ENCODE measurements around the gene PHF8. TPM values are rescaled to one million over a fixed set of nuclear protein-coding genes. Genes with fewer than 3 reads are reported as not detected.

PHF8 gene
- polyA plus RNA-seq, 1 experiment: 9.7 TPM

- peak overlapping the region; percentile 70 for H3K4me3 ChIP-seq (ENCODE audit: low read depth, low read length)
- ChIA-PET CTCF (interaction anchor here (0.6 to 1.4 kb wide), 7 partner anchors 13 to 1015 kb away, joined by 3 to 8 read pairs (median 4); partner anchors contain the start of gene TSR2), POLR2A (interaction anchor here (0.7 to 3.6 kb wide), 5 partner anchors 33 to 487 kb away, joined by 4 to 26 read pairs (median 6); partner anchors contain the start of genes GNL3L, HUWE1 and TSR2)
- H3K9me3 ChIP-seq (ENCODE audit: control insufficient read depth, insufficient read depth, low read length): no peaks in the 10 kb centered on the region
- H3K27ac ChIP-seq (ENCODE audit: low read depth, low read length): no peak overlapping the region
- DNase-seq (ENCODE audit: low read depth, low spot score): no peak
- no peaks in the 10 kb centered on the region for H3K27me3 ChIP-seq (ENCODE audit: control insufficient read depth, insufficient read depth, low read length)
- TF ChIP-seq CTCF (IDR thresholded peaks at IDR 0.05; ENCODE audit: low read depth, low read length): peak; percentile 38; the same call in 1 of the 2 replicates
Observed at GRCh38 chrX:54042609-54043021, 1.7 kb downstream of the PHF8 start.

- ChIA-PET CTCF (interaction anchor here (1.2 kb wide), 1 partner anchor 12 kb away, joined by 4 read pairs; no protein-coding TSS in a partner anchor), POLR2A (no interaction called here)
- no peak overlapping the region for H3K4me3 ChIP-seq (ENCODE audit: low read depth, low read length)
- H3K27ac ChIP-seq (ENCODE audit: low read depth, low read length): no peak overlapping the region
- TF ChIP-seq CTCF (IDR thresholded peaks at IDR 0.05; ENCODE audit: low read depth, low read length): no peak
- H3K27me3 ChIP-seq (ENCODE audit: control insufficient read depth, insufficient read depth, low read length): no peaks in the 10 kb centered on the region
- H3K9me3 ChIP-seq (ENCODE audit: control insufficient read depth, insufficient read depth, low read length): no peaks in the 10 kb centered on the region
- DNase-seq (ENCODE audit: low read depth, low spot score): no peak
Observed at GRCh38 chrX:54030329-54030728, 13.9 kb downstream of the PHF8 start.

- no peak overlapping the region for H3K4me3 ChIP-seq (ENCODE audit: low read depth, low read length)
- no peaks in the 10 kb centered on the region for H3K27me3 ChIP-seq (ENCODE audit: control insufficient read depth, insufficient read depth, low read length)
- no peak for TF ChIP-seq CTCF (IDR thresholded peaks at IDR 0.05; ENCODE audit: low read depth, low read length)
- H3K27ac ChIP-seq (ENCODE audit: low read depth, low read length): no peak overlapping the region
- no peak for DNase-seq (ENCODE audit: low read depth, low spot score)
- H3K9me3 ChIP-seq (ENCODE audit: control insufficient read depth, insufficient read depth, low read length): no peaks in the 10 kb centered on the region
- ChIA-PET POLR2A (no interaction called here), CTCF (interaction anchor here (1.2 kb wide), 1 partner anchor 13 kb away, joined by 4 read pairs; no protein-coding TSS in a partner anchor)
Observed at GRCh38 chrX:54029529-54030143, 14.6 kb downstream of the PHF8 start.

- Histone ChIP-seq H3K27ac (ENCODE audit: low read depth, low read length) (no peak overlapping the region), H3K4me3 (ENCODE audit: low read depth, low read length) (no peak overlapping the region), H3K27me3 (ENCODE audit: control insufficient read depth, insufficient read depth, low read length) (no peaks in the 10 kb centered on the region), H3K9me3 (ENCODE audit: control insufficient read depth, insufficient read depth, low read length) (no peaks in the 10 kb centered on the region)
- ChIA-PET CTCF (no interaction called here), POLR2A (no interaction called here)
- no peak for DNase-seq (ENCODE audit: low read depth, low spot score)
- TF ChIP-seq CTCF (IDR thresholded peaks at IDR 0.05; ENCODE audit: low read depth, low read length): no peak
Observed at GRCh38 chrX:54024350-54024749, 19.9 kb downstream of the PHF8 start.

- CTCF ChIA-PET: no interaction called here
- DNase-seq (ENCODE audit: low read depth, low spot score): no peak
- H3K9me3 ChIP-seq (ENCODE audit: control insufficient read depth, insufficient read depth, low read length): no peaks in the 10 kb centered on the region
- H3K27me3 ChIP-seq (ENCODE audit: control insufficient read depth, insufficient read depth, low read length): no peaks in the 10 kb centered on the region
- POLR2A ChIA-PET: interaction anchor here (0.7 kb wide), 1 partner anchor 1155 kb away, joined by 6 read pairs; no protein-coding TSS in a partner anchor
- no peak overlapping the region for H3K27ac ChIP-seq (ENCODE audit: low read depth, low read length)
- no peak overlapping the region for H3K4me3 ChIP-seq (ENCODE audit: low read depth, low read length)
- no peak for TF ChIP-seq CTCF (IDR thresholded peaks at IDR 0.05; ENCODE audit: low read depth, low read length)
Observed at GRCh38 chrX:54012830-54013500, 31.3 kb downstream of the PHF8 start.
